GM19438 (cell line): ENCODE measurements around the gene OTUD3.
"Not testable (repeated sequence)": the region's sequence is repeated elsewhere in the genome, so short reads cannot be mapped to it uniquely, and the experiment has no call there.

Experiments
- ATAC-seq: cut with Tn5 transposase; IDR thresholded peaks from one replicate; pipeline ENCODE4 v1.9.1; 2021; ENCODE audit warnings: low read depth; ENCODE audit not compliant: unreplicated experiment

Gene OTUD3

GRCh38 chr1:19909392-19909791, 27.2 kb downstream of the OTUD3 start:
- no peak for ATAC-seq

GRCh38 chr1:19909971-19910370, 27.8 kb downstream of the OTUD3 start:
- no peak for ATAC-seq

- ATAC-seq: no peak
Observed at GRCh38 chr1:19910650-19911049, 28.5 kb downstream of the OTUD3 start.

- no peak for ATAC-seq
Observed at GRCh38 chr1:19918057-19918456, 35.9 kb downstream of the OTUD3 start.

GRCh38 chr1:19920132-19920710, 38.0 kb downstream of the OTUD3 start:
- no peak for ATAC-seq

- no peak for ATAC-seq
Observed at GRCh38 chr1:19921310-19921709, 39.1 kb downstream of the OTUD3 start.

GRCh38 chr1:19922015-19922688, 40.0 kb downstream of the OTUD3 start:
- no peak for ATAC-seq

- ATAC-seq: no peak
Observed at GRCh38 chr1:19923137-19923952, 41.1 kb downstream of the OTUD3 start, which contains the start of gene PLA2G2E. TSS of gene PLA2G2E (minus strand) at chr1:19923617. CDS start at chr1:19923559, 58 bp downstream.

- ATAC-seq: no peak
Observed at GRCh38 chr1:19923953-19924346, 41.8 kb downstream of the OTUD3 start.

- no peak for ATAC-seq
Observed at GRCh38 chr1:19925342-19926070, 43.3 kb downstream of the OTUD3 start.

GRCh38 chr1:19926296-19927129, 44.3 kb downstream of the OTUD3 start:
- no peak for ATAC-seq

- ATAC-seq: not testable (repeated sequence)
Observed at GRCh38 chr1:19927130-19927421, 44.9 kb downstream of the OTUD3 start.

- no peak for ATAC-seq
Observed at GRCh38 chr1:19932866-19933265, 50.7 kb downstream of the OTUD3 start.

- no peak for ATAC-seq
Observed at GRCh38 chr1:19934336-19934735, 52.1 kb downstream of the OTUD3 start.

- ATAC-seq: no peak
Observed at GRCh38 chr1:19936061-19936750, 54.0 kb downstream of the OTUD3 start.

- no peak for ATAC-seq
Observed at GRCh38 chr1:19938472-19938871, 56.3 kb downstream of the OTUD3 start.

- no peak for ATAC-seq
Observed at GRCh38 chr1:19940486-19941205, 58.5 kb downstream of the OTUD3 start.

- no peak for ATAC-seq
Observed at GRCh38 chr1:19941206-19941568, 59.0 kb downstream of the OTUD3 start.

GRCh38 chr1:19942088-19942487, 59.9 kb downstream of the OTUD3 start:
- no peak for ATAC-seq
